K562 (cell line): ENCODE results near the gene SESN2. TPM values are rescaled to one million over a fixed set of nuclear protein-coding genes. Genes with fewer than 3 reads are reported as not detected.
A peak's percentile ranks its signal among the peaks of the same experiment; 100 is the strongest.

Experiments used
- CSDE1 ChIP-seq, 2 experiments: fragments of 450-650 bp; IDR thresholded peaks; 2 replicates each; pipeline ENCODE4 v1.6.1; 2016; ENCODE audit warnings: mild to moderate bottlenecking in 1 of 2
- GTF2F1 ChIP-seq: IDR thresholded peaks from 2 replicates; pipeline ENCODE4 v1.6.1; 2011; ENCODE audit warnings: low read depth, low read length, improper control_type of control experiment
- HDAC1 ChIP-seq, 2 experiments: fragments of 450-650 bp; IDR thresholded peaks; 2 replicates each; pipeline ENCODE4 v1.6.1; 2016 to 2017; ENCODE audit warnings: inconsistent platforms in 1 of 2, mild to moderate bottlenecking in 1 of 2, moderate library complexity in 1 of 2
- HDAC2 ChIP-seq: fragments of 450-650 bp; IDR thresholded peaks from 2 replicates; pipeline ENCODE4 v1.6.1; 2016; ENCODE audit warnings: mild to moderate bottlenecking
- HMG20B ChIP-seq: fragments of 250-450 bp; sonication (Bioruptor Pico); IDR thresholded peaks from 2 replicates; pipeline ENCODE4 v1.5.0; 2021; ENCODE audit warnings: mild to moderate bottlenecking
- KAT7 ChIP-seq: sonication (generic); formaldehyde crosslinking; IDR thresholded peaks from 2 replicates; pipeline ENCODE4 v1.8.0; 2022; ENCODE audit warnings: missing genetic modification reagents, mild to moderate bottlenecking, borderline replicate concordance
- MYNN ChIP-seq, 2 experiments: sonication (generic); formaldehyde crosslinking in 1 of 2; IDR thresholded peaks; 2 replicates each; pipeline versions ENCODE4 v1.5.0 to v1.6.1; 2016 to 2020; ENCODE audit warnings: antibody characterized with exemption in 1 of 2, missing genetic modification reagents in 1 of 2
- NFRKB ChIP-seq: fragments of 450-650 bp; IDR thresholded peaks from 2 replicates; pipeline ENCODE4 v1.6.1; 2016; ENCODE audit warnings: low read depth
- NR2C1 ChIP-seq, 2 experiments: fragments of 450-650 bp; IDR thresholded peaks; 2 replicates each; pipeline ENCODE4 v1.6.1; 2017; ENCODE audit warnings: mild to moderate bottlenecking in 2 of 2, antibody characterized with exemption in 1 of 2, inconsistent platforms in 1 of 2, missing compliant biosample characterization in 1 of 2, missing genetic modification characterization in 1 of 2
- PHF21A ChIP-seq: fragments of 450-650 bp; IDR thresholded peaks from 2 replicates; pipeline ENCODE4 v1.6.1; 2017; ENCODE audit warnings: low read depth, borderline replicate concordance
- PTBP1 ChIP-seq: fragments of 200-400 bp; formaldehyde crosslinking; IDR thresholded peaks from 2 replicates; pipeline ENCODE4 v1.6.1; 2017; ENCODE audit warnings: low read depth, low read length
- SLC30A9 ChIP-seq: fragments of 250-450 bp; sonication (Bioruptor Pico); IDR thresholded peaks from 2 replicates; pipeline ENCODE4 v1.8.0; 2022; ENCODE audit warnings: mild to moderate bottlenecking, moderate library complexity
- SNAPC5 ChIP-seq: fragments of 250-450 bp; sonication (Bioruptor Pico); IDR thresholded peaks from 2 replicates; pipeline ENCODE4 v1.8.0; 2021; ENCODE audit warnings: moderate library complexity, mild to moderate bottlenecking, inconsistent platforms
- XRCC3 ChIP-seq: fragments of 450-650 bp; IDR thresholded peaks from 2 replicates; pipeline ENCODE4 v1.6.1; 2017; ENCODE audit warnings: mild to moderate bottlenecking, moderate library complexity
- ZBED1 ChIP-seq: IDR thresholded peaks from 2 replicates; pipeline ENCODE4 v1.6.1; 2014
- ZKSCAN8 ChIP-seq: fragments of 200-800 bp; sonication (Bioruptor generic); IDR thresholded peaks from 2 replicates; pipeline ENCODE4 v1.6.1; 2016; ENCODE audit warnings: missing genetic modification characterization, missing compliant biosample characterization
- ZNF507 ChIP-seq: conservative IDR thresholded peaks from 2 replicates; pipeline ENCODE4 v1.6.1; 2017; ENCODE audit warnings: missing genetic modification characterization, missing compliant biosample characterization
- ZNF518B ChIP-seq: fragments of 250-450 bp; sonication (Bioruptor Pico); IDR thresholded peaks from 2 replicates; pipeline ENCODE4 v1.5.0; 2021; ENCODE audit warnings: mild to moderate bottlenecking, moderate library complexity
- polyA plus RNA-seq, 8 experiments: library from polyadenylated mRNA; depleted of rRNA in 4 of 8; stranded (reverse) in 5 of 8; unstranded in 3 of 8; fragments of >200 nt; fragmentation: Nextera tagmentation in 2 of 8; fragmentation: Illumina TruSeq in 1 of 8; extraction: Ambion mirVana in 2 of 8; extraction: Trizol in 1 of 8; gene quantifications; 2 replicates each; pipeline versions ENCODE4 v1.2.1 to v1.2.3, GENCODE V29; 2011 to 2014; ENCODE audit warnings: inconsistent platforms in 1 of 8, missing spikeins in 1 of 8
- total RNA-seq, 7 experiments: library from RNA; depleted of rRNA in 6 of 7; stranded (reverse); fragments of >200 nt in 6 of 7; fragmentation: Illumina TruSeq in 2 of 7; extraction: Trizol in 2 of 7; gene quantifications; 2 replicates each; pipeline versions ENCODE4 v1.2.1 to v1.2.3, GENCODE V29; 2011 to 2021; ENCODE audit warnings: low replicate concordance in 1 of 7
- TF ChIP-seq, protein P1 (sequence below): fragments of 250-450 bp; sonication (Bioruptor Pico); IDR thresholded peaks from 2 replicates; pipeline ENCODE4 v1.4.0; 2020
- TF ChIP-seq, protein P2 (sequence below): sonication (generic); formaldehyde crosslinking; IDR thresholded peaks from 2 replicates; pipeline ENCODE4 v1.8.0; 2023; ENCODE audit warnings: mild to moderate bottlenecking, missing genetic modification reagents
- TF ChIP-seq, protein P3 (sequence below): fragments of 450-650 bp; formaldehyde crosslinking; IDR thresholded peaks from 2 replicates; pipeline ENCODE4 v1.4.0; 2022; ENCODE audit warnings: missing genetic modification characterization

SESN2 gene
- total and polyA plus RNA-seq, 9 of the 15 experiments (the other 6 are each of a cell fraction or from before 2014, with no cell fraction given), result 3.7 to 71.3 (median 16.8) TPM

GRCh38 chr1:28260803-28261174, 1.5 kb downstream of the SESN2 start (continued):
- TF ChIP-seq ZNF518B (CRISPR knock-in tag), result no peak
- TF ChIP-seq SLC30A9 (CRISPR knock-in tag), result no peak
- 0 out of 2 replicates have a peak, but pooled peaks have one; percentile 53 for TF ChIP-seq PTBP1
- TF ChIP-seq ZKSCAN8 (CRISPR knock-in tag), result peak; percentile 98
- TF ChIP-seq ZBED1, result no peak
- 0 out of 2 replicates have a peak, but pooled peaks have one; percentile 32 for TF ChIP-seq PHF21A
- TF ChIP-seq MYNN (IDR thresholded peaks at IDR 0.05), result no peak
- TF ChIP-seq MYNN (CRISPR knock-in tag; IDR thresholded peaks at IDR 0.05), result no peak
- 0 out of 4 replicates have a peak, but pooled peaks of 1 of the 2 experiments have one; percentile 12 for TF ChIP-seq HDAC1 (IDR thresholded peaks at IDR 0.05)
- no peak for TF ChIP-seq SNAPC5 (CRISPR knock-in tag)
- 0 out of 2 replicates have a peak, but pooled peaks have one; percentile 25 for TF ChIP-seq HDAC2
- TF ChIP-seq, protein P1, sequence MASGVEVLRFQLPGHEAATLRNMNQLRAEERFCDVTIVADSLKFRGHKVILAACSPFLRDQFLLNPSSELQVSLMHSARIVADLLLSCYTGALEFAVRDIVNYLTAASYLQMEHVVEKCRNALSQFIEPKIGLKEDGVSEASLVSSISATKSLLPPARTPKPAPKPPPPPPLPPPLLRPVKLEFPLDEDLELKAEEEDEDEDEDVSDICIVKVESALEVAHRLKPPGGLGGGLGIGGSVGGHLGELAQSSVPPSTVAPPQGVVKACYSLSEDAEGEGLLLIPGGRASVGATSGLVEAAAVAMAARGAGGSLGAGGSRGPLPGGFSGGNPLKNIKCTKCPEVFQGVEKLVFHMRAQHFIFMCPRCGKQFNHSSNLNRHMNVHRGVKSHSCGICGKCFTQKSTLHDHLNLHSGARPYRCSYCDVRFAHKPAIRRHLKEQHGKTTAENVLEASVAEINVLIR (CRISPR knock-in tag), result no peak
- no peak for TF ChIP-seq XRCC3
- TF ChIP-seq HMG20B (CRISPR knock-in tag), result no peak
- TF ChIP-seq NFRKB, result no peak
- TF ChIP-seq, protein P2, sequence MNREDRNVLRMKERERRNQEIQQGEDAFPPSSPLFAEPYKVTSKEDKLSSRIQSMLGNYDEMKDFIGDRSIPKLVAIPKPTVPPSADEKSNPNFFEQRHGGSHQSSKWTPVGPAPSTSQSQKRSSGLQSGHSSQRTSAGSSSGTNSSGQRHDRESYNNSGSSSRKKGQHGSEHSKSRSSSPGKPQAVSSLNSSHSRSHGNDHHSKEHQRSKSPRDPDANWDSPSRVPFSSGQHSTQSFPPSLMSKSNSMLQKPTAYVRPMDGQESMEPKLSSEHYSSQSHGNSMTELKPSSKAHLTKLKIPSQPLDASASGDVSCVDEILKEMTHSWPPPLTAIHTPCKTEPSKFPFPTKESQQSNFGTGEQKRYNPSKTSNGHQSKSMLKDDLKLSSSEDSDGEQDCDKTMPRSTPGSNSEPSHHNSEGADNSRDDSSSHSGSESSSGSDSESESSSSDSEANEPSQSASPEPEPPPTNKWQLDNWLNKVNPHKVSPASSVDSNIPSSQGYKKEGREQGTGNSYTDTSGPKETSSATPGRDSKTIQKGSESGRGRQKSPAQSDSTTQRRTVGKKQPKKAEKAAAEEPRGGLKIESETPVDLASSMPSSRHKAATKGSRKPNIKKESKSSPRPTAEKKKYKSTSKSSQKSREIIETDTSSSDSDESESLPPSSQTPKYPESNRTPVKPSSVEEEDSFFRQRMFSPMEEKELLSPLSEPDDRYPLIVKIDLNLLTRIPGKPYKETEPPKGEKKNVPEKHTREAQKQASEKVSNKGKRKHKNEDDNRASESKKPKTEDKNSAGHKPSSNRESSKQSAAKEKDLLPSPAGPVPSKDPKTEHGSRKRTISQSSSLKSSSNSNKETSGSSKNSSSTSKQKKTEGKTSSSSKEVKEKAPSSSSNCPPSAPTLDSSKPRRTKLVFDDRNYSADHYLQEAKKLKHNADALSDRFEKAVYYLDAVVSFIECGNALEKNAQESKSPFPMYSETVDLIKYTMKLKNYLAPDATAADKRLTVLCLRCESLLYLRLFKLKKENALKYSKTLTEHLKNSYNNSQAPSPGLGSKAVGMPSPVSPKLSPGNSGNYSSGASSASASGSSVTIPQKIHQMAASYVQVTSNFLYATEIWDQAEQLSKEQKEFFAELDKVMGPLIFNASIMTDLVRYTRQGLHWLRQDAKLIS (CRISPR knock-in tag), result no peak
- TF ChIP-seq GTF2F1, result no peak
- no peak for TF ChIP-seq ZNF507 (tag)
- no peak for TF ChIP-seq KAT7 (CRISPR knock-in tag)
- TF ChIP-seq CSDE1 (IDR thresholded peaks at IDR 0.05), result no peak
- TF ChIP-seq NR2C1 (IDR thresholded peaks at IDR 0.05), result no peak
- no peak for TF ChIP-seq NR2C1 (tag; IDR thresholded peaks at IDR 0.05)
- TF ChIP-seq, protein P3, sequence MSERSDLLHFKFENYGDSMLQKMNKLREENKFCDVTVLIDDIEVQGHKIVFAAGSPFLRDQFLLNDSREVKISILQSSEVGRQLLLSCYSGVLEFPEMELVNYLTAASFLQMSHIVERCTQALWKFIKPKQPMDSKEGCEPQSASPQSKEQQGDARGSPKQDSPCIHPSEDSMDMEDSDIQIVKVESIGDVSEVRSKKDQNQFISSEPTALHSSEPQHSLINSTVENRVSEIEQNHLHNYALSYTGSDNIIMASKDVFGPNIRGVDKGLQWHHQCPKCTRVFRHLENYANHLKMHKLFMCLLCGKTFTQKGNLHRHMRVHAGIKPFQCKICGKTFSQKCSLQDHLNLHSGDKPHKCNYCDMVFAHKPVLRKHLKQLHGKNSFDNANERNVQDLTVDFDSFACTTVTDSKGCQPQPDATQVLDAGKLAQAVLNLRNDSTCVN (CRISPR knock-in tag), result no peak
